Suprapubic skin (tissue), 4 donors: ENCODE measurements around the gene SCAANT1. TPM values are rescaled to one million over a fixed set of nuclear protein-coding genes. Genes with fewer than 3 reads are reported as not detected.

Source experiments
- DNase-seq, 2 donors: peaks; one replicate each; pipeline ENCODE4 v3.0.0-alpha.2; 2019; ENCODE audit warnings: low spot score in 2 of 2
- H3K27ac ChIP-seq: fragments of 200-600 bp; sonication (generic); one replicate; pipeline ENCODE4 v1.5.1; 2019
- H3K27me3 ChIP-seq: fragments of 200-600 bp; sonication (generic); one replicate; pipeline ENCODE4 v1.5.1; 2019
- H3K36me3 ChIP-seq: fragments of 200-600 bp; sonication (generic); one replicate; pipeline ENCODE4 v1.5.1; 2019
- H3K4me1 ChIP-seq: fragments of 200-600 bp; sonication (generic); one replicate; pipeline ENCODE4 v1.5.1; 2019
- H3K4me3 ChIP-seq: fragments of 200-600 bp; sonication (generic); one replicate; pipeline ENCODE4 v1.5.1; 2019; ENCODE audit warnings: mild to moderate bottlenecking
- H3K9me3 ChIP-seq: fragments of 200-600 bp; sonication (generic); one replicate; pipeline ENCODE4 v1.5.1; 2019
- CTCF ChIP-seq, 2 donors: fragments of 200-600 bp in 1 of 2; fragments of 450-650 bp in 1 of 2; sonication (generic) in 1 of 2; IDR thresholded peaks; one replicate each; pipeline ENCODE4 v1.5.1; 2016 to 2019; ENCODE audit warnings: antibody characterized with exemption in 2 of 2, mild to moderate bottlenecking in 1 of 2, moderate library complexity in 1 of 2
- EP300 ChIP-seq: sonication (generic); formaldehyde crosslinking; IDR thresholded peaks from one replicate; pipeline ENCODE4 v1.6.1; 2017; ENCODE audit warnings: antibody characterized with exemption
- POLR2A ChIP-seq, 2 donors: fragments of 450-650 bp; IDR thresholded peaks; one replicate each; pipeline ENCODE4 v1.6.1; 2017; ENCODE audit warnings: antibody characterized with exemption in 2 of 2, mild to moderate bottlenecking in 2 of 2, moderate library complexity in 2 of 2
- POLR2AphosphoS5 ChIP-seq, 3 donors: sonication (generic); formaldehyde crosslinking; IDR thresholded peaks; one replicate each; pipeline ENCODE4 v1.6.1; 2017; ENCODE audit warnings: antibody characterized with exemption in 3 of 3
- WGBS: methylation state at CpG from one replicate; pipeline ENCODE4 v1.1.5; 2018; 5-methylcytosine and 5-hydroxymethylcytosine counted together
- total RNA-seq, 4 donors: library from RNA; depleted of rRNA; stranded (reverse); fragments of >200 nt; gene quantifications; one replicate each; pipeline ENCODE4 v1.1.0, GENCODE V29; 2016

Gene SCAANT1
- total RNA-seq, 4 donors from 2014 or later = not detected

GRCh38 chr3:63908776-63909175 is 3.4 kb downstream of the SCAANT1 start:
- TF ChIP-seq POLR2A (IDR thresholded peaks at IDR 0.05) = no peak
- TF ChIP-seq CTCF (IDR thresholded peaks at IDR 0.05) = no peak
- no peak for TF ChIP-seq POLR2AphosphoS5 (IDR thresholded peaks at IDR 0.05)
- no peak for TF ChIP-seq EP300
- Histone ChIP-seq H3K27ac (no peak overlapping the region), H3K36me3 (no peaks in the 10 kb centered on the region), H3K4me1 (peaks cover 15% of the 10 kb centered on the region), H3K4me3 (no peak overlapping the region), H3K27me3 (no peaks in the 10 kb centered on the region), H3K9me3 (no peaks in the 10 kb centered on the region)
- 89% methylated on average over 1 of the region's 1 CpG for WGBS
- DNase-seq = no peak

- H3K4me1 ChIP-seq = peaks cover 9% of the 10 kb centered on the region
- H3K27me3 ChIP-seq = no peaks in the 10 kb centered on the region
- no peaks in the 10 kb centered on the region for H3K9me3 ChIP-seq
- no peak overlapping the region for H3K4me3 ChIP-seq
- H3K36me3 ChIP-seq = no peaks in the 10 kb centered on the region
- no peak for TF ChIP-seq POLR2AphosphoS5 (IDR thresholded peaks at IDR 0.05)
- TF ChIP-seq CTCF (IDR thresholded peaks at IDR 0.05) = no peak
- no peak overlapping the region for H3K27ac ChIP-seq
- WGBS = 61% methylated on average over 2 of the region's 2 CpGs
- no peak for DNase-seq
These were observed 4.0 kb downstream of the SCAANT1 start for GRCh38 chr3:63908081-63908736.

GRCh38 chr3:63905731-63906620 is 6.2 kb downstream of the SCAANT1 start:
- Histone ChIP-seq H3K4me1 (peaks cover 2% of the 10 kb centered on the region), H3K4me3 (no peak overlapping the region), H3K27ac (no peak overlapping the region), H3K36me3 (peaks cover 5% of the 10 kb centered on the region), H3K27me3 (no peaks in the 10 kb centered on the region), H3K9me3 (no peaks in the 10 kb centered on the region)
- TF ChIP-seq POLR2A (IDR thresholded peaks at IDR 0.05) = no peak
- no peak for TF ChIP-seq POLR2AphosphoS5 (IDR thresholded peaks at IDR 0.05)
- no peak for TF ChIP-seq EP300
- TF ChIP-seq CTCF (IDR thresholded peaks at IDR 0.05) = no peak
- no peak for DNase-seq
- WGBS = 85% methylated on average over 4 of the region's 4 CpGs

GRCh38 chr3:63900459-63900858 is 11.7 kb downstream of the SCAANT1 start:
- Histone ChIP-seq H3K4me1 (no peaks in the 10 kb centered on the region), H3K27me3 (no peaks in the 10 kb centered on the region), H3K4me3 (no peak overlapping the region), H3K27ac (no peak overlapping the region), H3K36me3 (peaks cover 15% of the 10 kb centered on the region), H3K9me3 (no peaks in the 10 kb centered on the region)
- WGBS = 67% methylated on average over 2 of the region's 2 CpGs
- TF ChIP-seq EP300 (no peak), CTCF (IDR thresholded peaks at IDR 0.05) (no peak), POLR2A (IDR thresholded peaks at IDR 0.05) (no peak), POLR2AphosphoS5 (IDR thresholded peaks at IDR 0.05) (no peak)
- no peak for DNase-seq

- Histone ChIP-seq H3K27me3 (no peaks in the 10 kb centered on the region), H3K36me3 (peaks cover 15% of the 10 kb centered on the region), H3K4me3 (no peak overlapping the region), H3K4me1 (no peaks in the 10 kb centered on the region), H3K27ac (no peak overlapping the region), H3K9me3 (no peaks in the 10 kb centered on the region)
- TF ChIP-seq POLR2A (IDR thresholded peaks at IDR 0.05) (no peak), POLR2AphosphoS5 (IDR thresholded peaks at IDR 0.05) (no peak), EP300 (no peak), CTCF (IDR thresholded peaks at IDR 0.05) (no peak)
- DNase-seq = no peak
- 96% methylated on average over 5 of the region's 5 CpGs for WGBS
These were observed 12.2 kb downstream of the SCAANT1 start for GRCh38 chr3:63900010-63900409.
